GM23338 (cell line): Measurements from ENCODE around the gene BUB1. TPM values are rescaled to one million over a fixed set of nuclear protein-coding genes. Genes with fewer than 3 reads are reported as not detected.
A peak's percentile ranks its signal among the peaks of the same experiment; 100 is the strongest.
"Not testable (repeated sequence)": the region's sequence is repeated elsewhere in the genome, so short reads cannot be mapped to it uniquely, and the experiment has no call there.

ENCODE experiments used
- ATAC-seq: fragments of 200-7000 bp; cut with Tn5 transposase; 3 replicates; pipeline ENCODE4 v1.9.1; 2020
- DNase-seq: peaks from one replicate; pipeline ENCODE4 v3.0.0-alpha.2; 2015; ENCODE audit warnings: low spot score
- H2AFZ ChIP-seq: fragments of 200-600 bp; sonication (generic); 2 replicates; pipeline ENCODE4 v1.8.0; 2016; ENCODE audit warnings: antibody characterized with exemption, mild to moderate bottlenecking, moderate library complexity
- H3F3A ChIP-seq: fragments of 200-600 bp; sonication (generic); replicated peaks from 2 replicates; pipeline ENCODE4 v1.8.0; 2017; ENCODE audit warnings: antibody characterized with exemption, mixed run types, low read depth
- H3K27ac ChIP-seq: fragments of 200-600 bp; sonication (generic); 2 replicates; pipeline ENCODE4 v1.6.1; 2016; ENCODE audit warnings: low read depth
- H3K27me3 ChIP-seq: fragments of 200-600 bp; sonication (generic); 2 replicates; pipeline ENCODE4 v1.8.0; 2016; ENCODE audit warnings: mild to moderate bottlenecking, mixed run types, moderate library complexity; ENCODE audit not compliant: insufficient read depth
- H3K36me3 ChIP-seq: fragments of 200-600 bp; sonication (generic); 2 replicates; pipeline ENCODE4 v1.8.0; 2016; ENCODE audit warnings: mild to moderate bottlenecking; ENCODE audit not compliant: insufficient read depth
- H3K4me1 ChIP-seq: fragments of 200-600 bp; sonication (generic); 2 replicates; pipeline ENCODE4 v1.8.0; 2016; ENCODE audit warnings: mild to moderate bottlenecking, moderate library complexity; ENCODE audit not compliant: insufficient read depth
- H3K4me2 ChIP-seq: fragments of 200-600 bp; sonication (generic); 2 replicates; pipeline ENCODE4 v1.7.1; 2017; ENCODE audit warnings: mixed run types
- H3K4me3 ChIP-seq: fragments of 200-600 bp; sonication (generic); 2 replicates; pipeline ENCODE4 v1.6.1; 2016; ENCODE audit warnings: mixed run types
- H3K79me2 ChIP-seq: fragments of 200-600 bp; sonication (generic); replicated peaks from 2 replicates; pipeline ENCODE4 v1.8.0; 2017; ENCODE audit warnings: mild to moderate bottlenecking; ENCODE audit not compliant: insufficient read depth
- H3K9me2 ChIP-seq: fragments of 200-600 bp; sonication (generic); 2 replicates; pipeline ENCODE4 v1.8.0; 2017; ENCODE audit not compliant: insufficient read depth
- H4K20me1 ChIP-seq: fragments of 200-600 bp; sonication (generic); replicated peaks from 2 replicates; pipeline ENCODE4 v1.8.0; 2017; ENCODE audit warnings: mild to moderate bottlenecking; ENCODE audit not compliant: insufficient read depth
- H3K27ac Mint-ChIP-seq: 2 replicates; pipeline ENCODE4 v1.8.0; 2020; ENCODE audit warnings: inconsistent platforms, mild to moderate bottlenecking, moderate library complexity, mixed read lengths
- H3K27me3 Mint-ChIP-seq: 3 replicates; pipeline ENCODE4 v1.8.0; 2022; ENCODE audit warnings: low read depth, mild to moderate bottlenecking, moderate library complexity, mixed read lengths, inconsistent platforms; ENCODE audit not compliant: insufficient read depth, poor library complexity
- H3K36me3 Mint-ChIP-seq: 3 replicates; pipeline ENCODE4 v1.8.0; 2021; ENCODE audit warnings: low read depth, mild to moderate bottlenecking, inconsistent platforms, moderate library complexity, mixed read lengths
- H3K4me1 Mint-ChIP-seq: 3 replicates; pipeline ENCODE4 v1.8.0; 2020; ENCODE audit warnings: mild to moderate bottlenecking, inconsistent platforms, mixed read lengths
- H3K4me3 Mint-ChIP-seq: 3 replicates; pipeline ENCODE4 v1.8.0; 2021; ENCODE audit warnings: moderate library complexity, mild to moderate bottlenecking, inconsistent platforms, mixed read lengths
- H3K9me3 Mint-ChIP-seq: 3 replicates; pipeline ENCODE4 v1.8.0; 2020; ENCODE audit warnings: moderate library complexity, mild to moderate bottlenecking, inconsistent platforms, mixed read lengths
- polyA plus RNA-seq: library from polyadenylated mRNA; unstranded; fragments of >200 nt; fragmentation: Nextera tagmentation; extraction: Ambion mirVana; gene quantifications from 2 replicates; pipeline ENCODE4 v1.2.1, GENCODE V29; 2016
- total RNA-seq: library from RNA; depleted of rRNA; stranded (reverse); fragments of >200 nt; shearing (Covaris generic); gene quantifications from 2 replicates; pipeline ENCODE4 v1.2.3, GENCODE V29; 2014; rRNA removed

The BUB1 gene
- total and polyA plus RNA-seq, 2 experiments from 2014 or later, result 59.4 to 184 TPM

- H3F3A ChIP-seq, H3K4me2 ChIP-seq, H3K27me3 ChIP-seq, H3K27ac Mint-ChIP-seq, H3K4me3 ChIP-seq, H3K4me1 ChIP-seq, H3K27ac ChIP-seq, H2AFZ ChIP-seq, H3K79me2 ChIP-seq, H3K4me3 Mint-ChIP-seq, H4K20me1 ChIP-seq, H3K36me3 Mint-ChIP-seq, H3K4me1 Mint-ChIP-seq, H3K27me3 Mint-ChIP-seq, DNase-seq, ATAC-seq, H3K9me2 ChIP-seq, H3K9me3 Mint-ChIP-seq, H3K36me3 ChIP-seq: not testable (repeated sequence)
Measured at GRCh38 chr2:110591973-110592372, 85.9 kb downstream of the BUB1 start.

DNA sequence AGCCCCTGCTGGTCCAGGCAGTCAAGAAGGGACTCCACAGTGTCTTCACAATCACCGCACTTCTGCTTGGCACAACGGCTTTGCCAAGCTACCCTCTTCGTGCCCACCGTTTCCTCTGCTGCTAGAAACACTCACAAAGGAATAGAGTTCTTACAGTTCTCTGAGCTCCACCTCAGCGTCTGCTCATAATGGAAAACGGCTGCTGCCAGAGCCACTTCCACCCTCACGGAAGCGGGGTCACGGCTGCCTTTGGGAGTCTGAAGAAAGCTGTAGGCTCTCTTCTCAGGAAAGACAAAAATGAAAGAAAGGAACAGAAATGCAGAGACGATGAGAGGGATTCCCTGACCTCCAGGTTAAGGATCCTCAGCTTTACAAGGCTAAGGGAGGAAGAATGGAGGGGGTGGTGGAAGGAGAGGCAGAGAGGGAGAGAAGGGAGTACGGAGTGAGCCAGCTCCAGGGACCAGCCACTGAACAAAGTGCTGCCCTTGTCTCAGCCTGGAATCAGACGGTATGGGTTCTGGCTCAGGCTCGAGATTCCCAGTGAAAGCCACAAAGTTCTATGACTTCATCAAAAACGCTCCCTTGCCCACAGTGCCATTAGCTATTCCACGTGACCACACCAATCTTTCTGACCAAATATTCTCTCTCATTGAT lies 88.1 kb downstream of the BUB1 start:
- H3K79me2 ChIP-seq, H3K27me3 Mint-ChIP-seq, H3K27ac Mint-ChIP-seq, H3K4me2 ChIP-seq, DNase-seq, H4K20me1 ChIP-seq, H2AFZ ChIP-seq, H3K9me3 Mint-ChIP-seq, H3K4me1 ChIP-seq, H3K4me3 Mint-ChIP-seq, H3K9me2 ChIP-seq, H3K4me3 ChIP-seq, H3K4me1 Mint-ChIP-seq, H3F3A ChIP-seq, H3K36me3 Mint-ChIP-seq, H3K36me3 ChIP-seq, H3K27me3 ChIP-seq, H3K27ac ChIP-seq: not testable (repeated sequence)
- peak; percentile 52; the same call in 2 of the 3 replicates for ATAC-seq

GRCh38 chr2:110588520-110588919 lies 89.3 kb downstream of the BUB1 start:
- H3K9me3 Mint-ChIP-seq, H3K27ac ChIP-seq, H3K4me1 Mint-ChIP-seq, H4K20me1 ChIP-seq, H3F3A ChIP-seq, H3K79me2 ChIP-seq, H3K4me2 ChIP-seq, H3K9me2 ChIP-seq, H3K4me3 Mint-ChIP-seq, DNase-seq, H2AFZ ChIP-seq, H3K4me1 ChIP-seq, H3K27me3 Mint-ChIP-seq, ATAC-seq, H3K27ac Mint-ChIP-seq, H3K27me3 ChIP-seq, H3K36me3 Mint-ChIP-seq, H3K36me3 ChIP-seq, H3K4me3 ChIP-seq: not testable (repeated sequence)

Other genes starting within 250 kb of the BUB1 start
- gene LIMS4, start 205.2 kb downstream of the BUB1 start, total RNA-seq, result not detected in 2 replicates
- 0.15 and 0.19 TPM in 2 replicates for gene LIMS4, start 205.2 kb downstream of the BUB1 start, polyA plus RNA-seq
- 7.9 and 21.8 TPM in 2 replicates for gene RGPD6, start 100.8 kb downstream of the BUB1 start, total RNA-seq
- 4.9 and 7.6 TPM in 2 replicates for gene RGPD6, start 100.8 kb downstream of the BUB1 start, polyA plus RNA-seq
- gene ACOXL, start 54.5 kb upstream of the BUB1 start, total RNA-seq, result 14.7 and 15.7 TPM in 2 replicates
- gene ACOXL, start 54.5 kb upstream of the BUB1 start, polyA plus RNA-seq, result 8.2 and 9.0 TPM in 2 replicates